ENCODE data around the gene PLA2G2A.

PLA2G2A gene

GRCh38 chr1:19981507-19982312 is 2.3 kb upstream of the PLA2G2A start:
- DNase-seq: no peak
- Histone ChIP-seq H3K27me3 (no peaks in the 10 kb centered on the region), H3K9me3 (no peaks in the 10 kb centered on the region), H3K36me3 (no peaks in the 10 kb centered on the region), H3K4me3 (ENCODE audit: low read depth, low read length) (no peak overlapping the region), H3K4me1 (no peaks in the 10 kb centered on the region)
- no peak for TF ChIP-seq CTCF (IDR thresholded peaks at IDR 0.05; ENCODE audit: low read depth, low read length)

- DNase-seq: no peak
- TF ChIP-seq CTCF (IDR thresholded peaks at IDR 0.05; ENCODE audit: low read depth, low read length): no peak
- no peaks in the 10 kb centered on the region for H3K27me3 ChIP-seq
- no peaks in the 10 kb centered on the region for H3K36me3 ChIP-seq
- no peak overlapping the region for H3K4me3 ChIP-seq (ENCODE audit: low read depth, low read length)
- H3K9me3 ChIP-seq: no peaks in the 10 kb centered on the region
- no peaks in the 10 kb centered on the region for H3K4me1 ChIP-seq
These were observed 1.7 kb upstream of the PLA2G2A start for GRCh38 chr1:19981170-19981506.

- H3K27me3 ChIP-seq: no peaks in the 10 kb centered on the region
- no peak for DNase-seq
- TF ChIP-seq CTCF (IDR thresholded peaks at IDR 0.05; ENCODE audit: low read depth, low read length): no peak
- no peaks in the 10 kb centered on the region for H3K9me3 ChIP-seq
- no peaks in the 10 kb centered on the region for H3K36me3 ChIP-seq
- H3K4me1 ChIP-seq: no peaks in the 10 kb centered on the region
- H3K4me3 ChIP-seq (ENCODE audit: low read depth, low read length): no peak overlapping the region
These were observed 896 bp upstream of the PLA2G2A start for GRCh38 chr1:19980314-19980713.

- no peak for TF ChIP-seq CTCF (IDR thresholded peaks at IDR 0.05; ENCODE audit: low read depth, low read length)
These were observed 1.3 kb downstream of the PLA2G2A start for GRCh38 chr1:19978143-19978542.

GRCh38 chr1:19976317-19977003 is 3.0 kb downstream of the PLA2G2A start:
- no peaks in the 10 kb centered on the region for H3K36me3 ChIP-seq
- no peaks in the 10 kb centered on the region for H3K9me3 ChIP-seq
- TF ChIP-seq CTCF (IDR thresholded peaks at IDR 0.05; ENCODE audit: low read depth, low read length): no peak
- no peaks in the 10 kb centered on the region for H3K27me3 ChIP-seq
- no peak overlapping the region for H3K4me3 ChIP-seq (ENCODE audit: low read depth, low read length)
- DNase-seq: no peak
- no peaks in the 10 kb centered on the region for H3K4me1 ChIP-seq

More at GRCh38 chr1:19978143-19978542, 1.3 kb downstream of the PLA2G2A start:
- no peak overlapping the region for H3K4me3 ChIP-seq (ENCODE audit: low read depth, low read length)
- no peaks in the 10 kb centered on the region for H3K9me3 ChIP-seq
- no peaks in the 10 kb centered on the region for H3K4me1 ChIP-seq
- no peaks in the 10 kb centered on the region for H3K27me3 ChIP-seq
- DNase-seq: no peak
- no peaks in the 10 kb centered on the region for H3K36me3 ChIP-seq
